HG03108 (cell line): Measurements from ENCODE around the gene PAX8.

Source experiments
- ATAC-seq: cut with Tn5 transposase; IDR thresholded peaks from one replicate; pipeline ENCODE4 v1.9.1; 2021; ENCODE audit warnings: moderate library complexity; ENCODE audit not compliant: unreplicated experiment

The PAX8 gene

DNA sequence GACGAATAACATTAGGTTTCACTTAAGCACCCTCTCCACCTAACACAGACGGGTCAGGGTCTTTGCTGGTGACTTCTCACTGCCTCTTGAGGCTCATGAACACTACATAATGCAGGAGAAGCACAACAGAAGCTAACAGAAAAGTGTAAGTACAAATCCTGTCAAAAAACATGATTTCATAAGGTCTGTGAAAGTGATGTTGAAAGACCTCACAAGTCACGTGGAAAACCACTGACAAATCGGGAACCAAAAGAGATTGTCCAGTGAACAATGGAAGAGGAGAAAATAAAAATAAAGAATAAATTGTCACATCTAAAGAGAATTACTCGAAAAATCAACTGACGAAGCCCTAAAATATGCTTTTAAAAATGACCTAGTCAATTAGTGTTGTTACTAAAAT lies 91.0 kb downstream of the PAX8 start:
- no peak for ATAC-seq

DNA sequence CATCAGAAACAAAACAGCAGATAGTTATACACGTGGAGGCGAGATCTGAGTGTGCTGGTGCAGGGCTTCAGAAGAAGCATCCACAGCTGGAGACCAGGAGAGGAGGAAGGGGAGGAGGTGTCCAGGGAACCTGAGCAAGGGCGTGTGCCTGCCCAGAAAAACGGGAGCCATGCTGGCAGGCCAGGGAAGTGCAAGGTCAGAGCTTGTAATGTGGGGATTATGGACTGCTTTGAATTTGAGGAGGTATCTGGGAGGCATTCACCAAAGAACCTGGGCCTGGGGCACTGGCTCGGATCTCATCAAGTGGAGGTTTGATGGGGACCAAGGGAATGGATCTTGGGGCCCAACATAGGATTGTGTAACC lies 92.3 kb downstream of the PAX8 start:
- no peak for ATAC-seq

DNA sequence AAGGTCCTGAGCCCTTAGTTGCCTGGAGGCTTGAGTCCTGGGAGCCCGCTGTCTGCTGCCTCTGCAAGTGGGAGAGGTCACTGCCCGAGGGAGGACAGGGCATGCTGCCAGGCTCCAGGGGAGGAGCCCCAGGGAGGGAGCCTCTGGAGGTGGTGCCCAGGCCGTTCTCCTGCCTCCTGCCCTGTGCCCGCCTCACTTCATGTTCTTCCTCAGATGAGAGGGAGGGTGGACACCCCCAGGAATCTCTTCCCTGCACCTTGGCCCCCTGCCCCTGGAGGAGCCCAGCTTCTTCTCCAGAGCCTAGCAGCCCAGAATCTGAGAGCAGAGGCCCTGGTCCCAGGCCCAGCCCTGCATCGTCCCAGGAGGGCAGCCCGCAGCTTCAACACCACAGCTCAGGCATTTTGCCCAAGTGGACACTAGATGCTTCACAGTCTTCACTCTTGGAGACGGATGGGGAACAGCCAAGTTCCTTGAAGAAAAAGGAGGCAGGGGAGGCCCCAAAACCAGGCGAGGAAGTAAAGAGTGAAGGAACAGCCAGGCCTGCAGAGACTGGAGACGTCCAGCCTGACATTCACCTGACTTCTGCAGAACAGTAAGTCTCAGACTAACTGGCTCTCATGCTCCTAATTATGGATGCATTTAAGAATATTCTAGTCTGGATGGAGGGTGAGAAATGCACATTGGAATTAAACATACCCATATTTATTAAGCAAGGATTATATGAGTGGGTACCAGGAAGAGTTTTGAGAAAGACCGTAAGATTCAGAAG lies 92.9 kb downstream of the PAX8 start:
- no peak for ATAC-seq

DNA sequence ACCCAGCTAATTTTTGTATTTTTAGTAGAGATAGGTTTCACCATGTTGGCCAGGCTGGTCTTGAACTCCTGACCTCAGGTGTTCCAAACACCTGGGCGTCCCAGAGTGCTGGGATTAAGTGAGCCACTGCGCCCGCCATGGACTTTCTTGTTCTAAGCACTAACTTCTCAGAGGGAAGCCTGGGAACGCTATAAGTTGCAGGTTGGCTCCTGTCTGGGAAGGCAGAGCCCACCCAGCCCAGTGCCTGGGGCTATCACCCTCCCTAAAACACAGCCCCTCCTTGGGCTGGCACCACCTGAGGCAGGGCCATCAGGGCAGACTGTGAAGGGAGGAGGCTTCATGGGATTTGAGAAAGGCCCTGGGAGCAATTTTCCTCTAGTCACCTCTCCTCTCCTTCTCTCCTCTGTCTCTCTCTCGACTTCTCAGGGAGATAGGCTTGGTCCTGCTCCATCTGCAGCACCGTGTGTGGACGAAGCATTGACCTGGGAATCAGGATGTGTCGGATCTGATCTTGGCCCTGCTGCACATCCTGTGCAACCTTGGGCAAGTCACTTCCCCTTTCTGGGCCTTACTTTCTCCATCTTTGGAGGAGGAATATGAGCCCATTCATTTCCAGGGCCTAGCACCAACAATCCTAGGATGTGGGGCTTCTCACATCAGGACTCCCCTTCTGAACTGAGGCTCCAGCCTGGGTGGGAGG lies 94.0 kb downstream of the PAX8 start:
- no peak for ATAC-seq

DNA sequence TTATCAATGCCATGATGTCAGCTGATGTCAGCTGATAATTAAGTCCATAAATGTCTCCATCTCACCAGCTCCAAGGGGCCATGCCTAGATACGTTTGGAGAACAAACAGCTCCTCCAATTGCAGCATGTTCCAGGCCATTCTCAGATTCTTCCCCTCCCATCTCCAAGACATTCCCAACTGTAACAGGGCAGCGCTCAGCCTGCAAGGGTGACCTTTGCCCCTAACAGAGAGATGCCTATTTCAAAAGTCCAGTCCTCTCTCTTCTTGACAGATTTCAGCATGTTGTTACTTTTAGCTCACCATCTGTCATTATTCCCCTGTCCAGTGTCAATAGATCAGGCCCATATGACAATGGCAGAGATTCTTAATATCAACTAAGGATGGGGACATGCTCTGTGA lies 95.0 kb downstream of the PAX8 start:
- no peak for ATAC-seq

DNA sequence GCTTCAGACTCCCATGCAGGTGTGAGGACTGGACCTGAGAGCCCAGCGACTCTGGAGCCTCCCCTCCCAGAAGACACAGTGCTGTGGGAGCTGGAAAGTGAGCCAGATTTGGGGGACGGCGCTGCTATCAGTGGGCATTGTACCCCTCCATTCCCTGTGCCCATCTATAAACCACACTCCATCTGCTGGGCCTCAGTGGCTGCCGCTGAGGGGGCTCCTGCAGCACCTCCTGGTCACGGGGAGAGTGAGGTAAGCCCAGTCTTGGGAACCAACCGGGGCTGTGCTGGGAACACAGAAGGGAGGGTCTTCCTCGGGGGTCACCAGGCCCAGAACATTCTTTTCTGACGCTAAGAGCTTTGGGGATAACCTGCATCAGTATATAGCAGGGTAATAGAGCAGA lies 95.5 kb downstream of the PAX8 start:
- ATAC-seq: no peak

DNA sequence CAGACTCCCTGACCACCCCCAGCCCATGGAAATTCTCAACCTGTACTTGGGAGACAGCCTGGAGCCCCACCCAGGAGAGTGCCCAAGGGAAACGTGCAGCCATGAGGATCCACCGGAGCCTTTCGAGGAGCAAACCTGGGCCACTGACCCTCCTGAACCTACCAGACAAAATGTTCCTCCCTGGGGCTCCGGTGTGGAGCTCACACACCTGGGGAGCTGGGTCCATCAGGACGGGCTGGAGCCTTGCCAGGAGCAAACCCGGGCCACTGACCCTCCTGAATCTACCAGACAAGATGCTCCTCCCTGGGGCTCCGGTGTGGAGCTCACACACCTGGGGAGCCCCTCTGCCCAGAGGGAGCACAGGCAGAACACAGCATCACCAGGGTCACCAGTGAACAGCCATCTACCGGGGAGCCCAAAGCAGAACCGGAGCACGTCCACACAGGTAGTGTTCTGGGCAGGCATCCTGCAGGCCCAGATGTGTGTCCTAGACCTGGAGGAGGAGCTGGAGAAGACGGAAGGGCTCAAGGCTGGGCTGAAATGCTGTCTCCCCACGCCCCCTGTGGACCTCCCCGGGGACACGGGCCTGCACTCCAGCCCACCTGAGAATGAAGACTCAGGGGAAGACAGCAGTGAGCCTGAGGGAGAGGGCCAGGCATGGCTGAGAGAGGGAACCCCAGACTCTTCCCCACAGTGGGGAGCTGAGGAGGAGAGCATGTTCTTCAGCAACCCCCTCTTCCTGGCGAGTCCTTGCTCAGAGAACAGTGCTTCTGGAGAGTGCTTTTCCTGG lies 96.1 kb downstream of the PAX8 start:
- ATAC-seq: no peak

DNA sequence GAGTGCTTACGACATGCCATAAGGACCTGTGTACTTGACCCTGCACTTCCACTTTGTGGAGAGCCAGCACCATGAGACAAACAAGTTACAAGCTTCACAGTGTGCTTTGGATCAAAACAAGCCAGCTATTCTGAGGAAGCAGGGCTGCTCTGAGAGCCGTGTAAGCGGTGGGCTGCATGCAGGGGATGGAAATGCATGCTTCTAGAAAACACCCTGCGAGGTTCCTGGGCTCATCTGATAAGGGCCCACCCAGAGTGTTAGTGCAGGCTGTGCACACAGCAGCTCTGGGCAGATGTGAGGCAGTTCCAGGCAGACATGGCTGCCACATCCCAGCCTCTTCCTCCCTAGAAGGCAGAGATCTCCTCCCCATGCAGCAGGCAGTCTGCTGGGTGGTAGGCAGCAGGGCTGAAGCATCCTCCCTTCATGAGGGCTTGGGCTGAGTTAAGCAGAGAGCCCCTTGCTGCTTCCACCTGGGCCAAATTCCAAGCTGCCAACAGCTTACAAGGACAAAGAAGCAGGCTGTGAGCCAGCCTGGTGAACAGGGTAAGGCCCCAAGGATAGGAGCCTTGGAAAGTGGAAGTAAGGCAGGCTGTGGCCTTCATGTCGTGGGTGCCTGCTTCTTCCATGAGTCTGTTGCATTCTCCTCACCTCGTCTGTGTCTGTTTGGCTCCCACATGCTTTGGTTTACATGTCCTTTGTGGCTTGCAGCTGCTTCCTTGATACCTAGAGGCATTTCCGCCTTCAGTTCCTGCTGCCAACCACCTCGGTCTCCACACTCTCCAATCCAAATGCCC lies 97.3 kb downstream of the PAX8 start:
- no peak for ATAC-seq

DNA sequence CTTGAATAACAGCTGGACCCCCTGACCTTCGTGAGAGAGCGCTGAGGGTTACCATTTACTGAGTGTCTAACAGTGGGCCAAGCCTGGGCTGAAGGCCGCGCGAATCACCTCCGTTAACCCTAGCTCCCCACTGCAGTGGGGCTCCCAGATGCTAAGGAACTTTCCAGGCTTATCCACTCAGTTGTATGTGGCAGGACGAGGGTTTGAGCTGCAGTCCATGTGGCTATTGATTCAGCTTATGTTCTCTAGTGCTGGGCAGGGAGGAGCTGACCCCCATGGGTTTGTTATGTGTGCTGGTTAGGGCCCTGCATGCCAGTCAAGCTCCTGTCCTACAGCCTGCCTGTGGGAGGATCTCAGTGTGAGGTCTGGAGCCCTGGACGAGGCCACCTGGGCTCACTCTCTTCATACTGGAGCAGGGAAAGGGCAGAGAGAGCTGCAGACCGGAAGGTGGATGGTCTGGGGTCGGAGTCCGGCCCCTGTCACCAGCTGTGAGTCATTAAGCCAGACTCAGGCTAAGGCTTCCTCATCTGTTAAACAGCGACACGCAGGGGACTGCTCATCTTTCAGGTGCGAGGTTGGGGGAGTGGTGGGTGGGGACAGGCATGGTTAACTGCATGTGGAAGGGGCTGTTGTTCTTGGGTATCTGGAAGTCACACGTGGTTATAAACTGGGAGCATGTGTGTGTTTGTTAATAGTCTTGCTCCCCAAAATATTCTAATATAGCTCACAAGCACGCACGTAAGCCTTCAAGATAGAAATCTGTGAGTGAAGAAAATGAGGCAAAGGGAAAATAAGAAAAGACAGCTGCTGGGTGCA lies 98.4 kb downstream of the PAX8 start:
- no peak for ATAC-seq

DNA sequence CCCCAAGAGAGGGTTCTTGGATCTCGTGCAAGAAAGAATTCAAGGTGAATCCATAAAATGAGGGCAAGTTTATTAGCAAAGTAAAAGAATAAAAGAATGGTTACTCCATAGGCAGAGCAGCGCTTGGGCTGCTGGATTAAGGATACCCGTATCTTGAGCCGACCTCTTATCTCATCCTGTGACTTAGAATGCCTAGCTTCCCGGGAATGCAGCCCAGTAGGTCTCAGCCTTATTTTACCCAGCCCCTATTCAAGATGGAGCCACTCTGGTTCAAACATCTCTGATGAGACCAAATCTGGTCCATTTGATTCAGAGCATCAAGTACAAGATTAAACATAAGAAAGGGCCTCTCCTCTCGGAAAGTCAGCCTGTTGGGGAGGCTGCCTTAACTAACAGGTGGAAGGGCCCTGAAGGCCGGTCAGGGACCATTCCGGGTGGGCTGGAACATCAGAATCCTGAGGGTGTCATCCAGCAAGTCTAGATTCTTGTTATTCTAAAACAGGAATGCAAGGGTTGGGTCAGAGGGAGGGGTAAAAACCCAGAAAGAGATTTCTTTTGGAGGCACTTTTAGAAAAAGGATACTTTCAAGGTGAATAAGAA lies 99.2 kb downstream of the PAX8 start:
- no peak for ATAC-seq

DNA sequence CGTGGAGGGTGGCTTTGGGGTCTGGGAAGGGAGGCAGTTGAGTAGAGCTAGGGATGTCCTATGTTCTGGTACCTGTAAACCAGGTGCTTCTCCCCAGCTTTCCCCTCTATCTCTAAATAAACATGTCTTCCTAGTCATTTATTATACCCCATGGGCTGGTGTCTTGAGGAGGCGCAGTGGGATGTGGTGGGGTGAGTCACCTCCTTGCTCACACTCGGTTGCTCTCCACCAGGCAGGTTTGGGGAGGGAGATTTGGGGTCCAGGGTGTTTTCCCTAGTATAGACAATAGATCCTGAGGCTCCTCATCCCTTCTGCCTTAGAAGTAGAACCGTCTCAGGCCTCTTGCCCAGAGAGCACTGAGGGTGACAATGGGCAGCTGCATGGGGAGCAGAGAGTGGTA lies 99.8 kb downstream of the PAX8 start:
- no peak for ATAC-seq

DNA sequence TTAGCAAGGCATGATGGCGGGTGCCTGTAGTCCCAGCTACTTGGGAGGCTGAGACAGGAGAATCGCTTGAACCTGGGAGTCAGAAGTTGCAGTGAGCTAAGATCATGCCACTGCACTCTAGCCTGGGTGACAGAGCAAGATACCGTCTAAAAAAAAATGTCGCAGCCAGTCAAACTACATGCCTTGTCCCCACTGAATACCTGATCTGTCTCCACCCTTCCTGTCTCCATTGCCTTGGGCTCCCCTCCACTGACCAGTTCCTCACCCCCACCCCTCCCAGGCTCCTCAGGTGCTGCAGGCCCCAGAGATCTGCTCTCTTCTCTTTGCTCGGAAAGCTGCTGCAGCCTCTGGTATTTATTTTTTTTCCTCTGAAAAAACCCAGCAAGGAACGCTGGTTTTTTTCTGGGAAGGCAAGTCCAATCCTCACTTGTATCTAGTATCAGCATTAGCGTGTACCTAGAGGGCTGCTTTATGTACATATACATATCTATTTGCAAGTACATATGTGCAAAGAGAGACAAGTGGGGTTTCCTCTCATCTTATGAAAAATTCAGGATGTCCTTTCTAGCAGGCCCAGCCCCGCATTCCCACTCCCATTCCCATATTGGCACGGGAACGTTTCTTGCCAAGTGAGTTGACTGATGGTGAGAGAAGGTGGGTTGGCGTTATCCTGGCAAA lies 100.5 kb downstream of the PAX8 start:
- no peak for ATAC-seq

DNA sequence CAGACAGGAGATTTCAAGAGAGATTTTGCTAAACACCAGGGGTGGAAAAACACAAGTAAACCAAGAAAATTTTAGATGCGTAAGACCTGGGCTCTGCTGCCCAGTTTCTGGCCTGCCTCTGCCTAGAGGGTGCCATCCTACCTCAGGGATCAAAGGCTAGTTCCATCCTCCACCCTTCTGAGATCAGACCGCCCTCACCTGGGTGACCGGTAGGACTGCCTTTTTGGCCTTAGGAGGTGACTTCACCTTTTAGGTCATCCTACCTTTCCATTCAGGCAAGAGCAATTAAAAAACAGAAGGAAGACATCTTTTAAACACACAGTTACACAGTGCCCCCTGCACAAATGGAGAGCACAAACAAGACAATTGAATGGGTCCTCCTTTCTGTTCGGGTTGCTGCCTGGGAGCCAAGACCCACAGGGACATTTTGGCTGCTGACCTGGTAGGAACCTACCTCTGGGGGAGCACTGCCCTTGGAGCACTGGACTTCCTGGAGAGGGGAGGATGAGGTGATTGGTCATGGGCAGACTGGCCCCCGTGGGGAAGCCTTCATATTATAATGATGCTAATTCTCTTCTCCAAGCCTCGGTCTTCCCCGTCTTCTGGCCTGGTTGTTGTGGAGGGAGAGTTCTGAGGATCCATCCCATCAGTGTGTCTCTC lies 101.9 kb downstream of the PAX8 start:
- no peak for ATAC-seq

DNA sequence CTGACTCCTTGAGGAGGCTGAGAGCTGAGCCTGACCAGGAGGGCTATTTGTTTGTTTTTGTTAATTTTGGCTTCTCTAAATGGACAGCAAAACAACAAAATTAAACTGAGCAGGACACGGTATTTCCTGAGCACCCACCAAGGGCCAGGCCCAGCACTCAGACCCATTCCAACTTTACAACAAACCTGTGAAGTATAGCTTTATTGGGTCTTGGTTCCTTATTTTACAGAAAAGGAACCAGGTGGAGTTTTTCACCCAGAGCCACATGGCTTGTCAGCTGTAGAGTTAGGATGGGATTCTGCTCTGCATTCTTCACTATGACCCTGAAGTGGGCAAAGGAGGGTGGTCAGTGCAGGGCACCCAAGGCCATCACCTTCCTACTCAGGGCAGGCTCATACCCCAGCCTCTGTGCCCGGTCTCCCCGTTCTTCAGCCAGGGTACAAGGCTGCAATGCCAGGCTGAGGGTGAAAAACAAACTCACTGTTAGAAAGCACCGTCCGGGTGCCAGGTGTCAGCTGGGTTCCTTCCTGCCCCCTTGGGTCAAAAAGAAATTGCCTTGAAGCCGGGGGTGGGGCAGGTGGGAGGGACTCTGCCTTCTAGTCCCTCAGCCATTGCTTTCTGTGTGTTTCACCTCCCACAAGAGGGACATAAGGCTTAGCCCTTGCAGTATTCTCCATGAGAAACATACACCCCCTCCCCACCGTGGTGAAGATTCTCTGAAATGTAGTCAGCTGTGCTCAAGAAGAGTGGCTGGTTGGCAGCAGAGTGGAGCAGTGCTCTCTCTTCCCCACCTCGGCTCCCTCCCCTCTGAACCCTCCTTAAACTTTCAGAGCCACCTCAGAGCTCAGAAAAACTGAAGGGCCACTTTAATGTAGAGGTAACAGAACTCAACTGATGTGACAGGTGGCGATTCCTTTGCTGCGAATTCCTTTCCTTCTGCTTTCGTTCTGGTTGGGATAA lies 102.7 kb downstream of the PAX8 start:
- no peak for ATAC-seq

DNA sequence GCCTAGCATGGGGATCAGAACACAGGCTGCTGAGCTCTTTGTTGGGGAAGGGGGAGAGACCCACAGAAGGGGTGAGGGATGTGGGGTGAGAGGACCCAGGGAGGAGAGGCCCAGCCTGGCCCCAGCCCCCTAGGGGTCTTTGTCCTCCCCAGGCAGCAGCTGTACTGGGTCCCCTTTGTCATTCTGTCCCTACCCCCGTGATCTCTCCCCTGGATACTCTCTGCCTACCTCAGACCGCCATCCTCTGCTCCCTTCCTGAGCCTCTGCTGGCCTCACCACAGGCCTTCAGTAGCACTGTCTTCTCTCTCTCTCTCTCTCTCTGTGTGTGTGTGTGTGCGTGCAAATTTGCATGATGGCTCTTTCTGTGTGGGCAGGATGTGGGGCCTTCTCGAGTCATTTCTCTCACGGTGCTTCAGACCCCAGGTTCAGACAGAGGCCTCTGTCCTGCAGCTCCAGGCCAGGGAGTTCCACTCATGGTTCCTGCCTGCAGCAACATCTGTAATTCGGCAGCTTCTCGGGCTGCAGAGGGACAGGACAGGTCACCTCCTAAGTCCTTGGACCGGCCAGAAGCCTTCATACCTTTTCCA lies 103.6 kb downstream of the PAX8 start:
- peak; percentile 47 for ATAC-seq

DNA sequence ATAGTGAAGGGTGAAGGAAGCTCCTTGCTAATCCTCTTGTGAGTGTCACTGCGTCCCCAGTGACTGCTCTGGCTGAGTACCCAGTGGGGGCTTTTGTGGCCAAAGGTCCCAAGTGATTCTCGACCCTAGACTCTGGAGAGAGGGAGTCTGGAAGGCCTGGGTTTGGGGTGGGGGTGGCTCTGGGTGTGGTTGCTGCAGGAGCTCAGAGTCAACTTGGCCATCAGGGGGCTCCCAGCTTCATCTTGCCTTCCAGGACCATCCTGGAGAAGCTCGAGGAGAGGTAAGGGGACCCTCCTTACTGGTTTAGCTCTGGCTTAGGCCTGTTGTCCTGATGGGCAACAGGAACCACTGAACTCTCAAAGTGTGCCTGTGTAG lies 104.4 kb downstream of the PAX8 start:
- no peak for ATAC-seq
